AG04450 (cell line): ENCODE results near the gene TSC22D3. TPM values are rescaled to one million over a fixed set of nuclear protein-coding genes. Genes with fewer than 3 reads are reported as not detected.

Experiments used
- CTCF ChIA-PET: fragments of 300-600, 350-600 bp; formaldehyde crosslinking; extraction: SDS; loops from one replicate; lab custom pipeline; 2022; ENCODE audit warnings: antibody characterized with exemption, inconsistent platforms; lab: Charles Lee
- POLR2A ChIA-PET: fragments of 350-600 bp; formaldehyde crosslinking; extraction: SDS; loops from one replicate; lab custom pipeline; 2021; ENCODE audit warnings: antibody characterized with exemption, inconsistent platforms; lab: Yijun Ruan, JAX
- DNase-seq: peaks from one replicate; pipeline ENCODE4 v3.0.0-alpha.2; 2011; ENCODE audit warnings: low read depth, low spot score
- H3K27ac ChIP-seq: one replicate; pipeline ENCODE4 v1.5.1; 2012; ENCODE audit warnings: low read depth, low read length, control low read depth
- H3K27me3 ChIP-seq: one replicate; pipeline ENCODE4 v1.6.0; 2012; ENCODE audit warnings: low read length; ENCODE audit not compliant: control insufficient read depth, insufficient read depth
- H3K4me3 ChIP-seq: 2 replicates; pipeline ENCODE4 v1.5.1; 2011; ENCODE audit warnings: mild to moderate bottlenecking, low read depth, low read length, control low read depth
- H3K9me3 ChIP-seq: 2 replicates; pipeline ENCODE4 v1.5.1; 2012; ENCODE audit warnings: low read length; ENCODE audit not compliant: control insufficient read depth, insufficient read depth
- CTCF ChIP-seq: IDR thresholded peaks from 2 replicates; pipeline ENCODE4 v1.5.1; 2011; ENCODE audit warnings: low read depth, low read length, control low read depth, inconsistent platforms
- polyA plus RNA-seq: library from polyadenylated mRNA; depleted of rRNA; stranded (reverse); fragments of >200 nt; gene quantifications from 2 replicates; pipeline ENCODE4 v1.2.3, GENCODE V29; 2011

Gene TSC22D3
- polyA plus RNA-seq, 1 experiment: 25.3 TPM

- no peak for DNase-seq
- ChIA-PET POLR2A (interaction anchor here (0.7 to 1.6 kb wide), 5 partner anchors 41 to 167 kb away, joined by 3 to 8 read pairs (median 3); partner anchors contain the start of gene TSC22D3), CTCF (interaction anchor here (0.7 to 6.6 kb wide), 11 partner anchors 10 to 691 kb away, joined by 3 to 114 read pairs (median 4); partner anchors contain the start of genes NCBP2L and TSC22D3)
- peak overlapping the region; percentile 66 for H3K4me3 ChIP-seq
- no peak for TF ChIP-seq CTCF
- peak overlapping the region; percentile 31 for H3K27ac ChIP-seq
- H3K27me3 ChIP-seq: no peaks in the 10 kb centered on the region
- H3K9me3 ChIP-seq: no peaks in the 10 kb centered on the region; the same call in 1 of the 2 replicates
Measured at GRCh38 chrX:107716816-107717700, 58.5 kb downstream of the TSC22D3 start.

- Histone ChIP-seq H3K27ac (peak overlapping the region; percentile 47), H3K9me3 (no peaks in the 10 kb centered on the region; the same call in 1 of the 2 replicates), H3K27me3 (no peaks in the 10 kb centered on the region), H3K4me3 (peak overlapping the region; percentile 66)
- POLR2A ChIA-PET: interaction anchor here (0.7 to 1.6 kb wide), 5 partner anchors 40 to 167 kb away, joined by 3 to 8 read pairs (median 3); partner anchors contain the start of gene TSC22D3
- CTCF ChIA-PET: interaction anchor here (0.7 to 6.6 kb wide), 6 partner anchors 14 to 60 kb away, joined by 3 to 114 read pairs (median 10); partner anchors contain the start of genes NCBP2L and TSC22D3
- TF ChIP-seq CTCF: no peak
- no peak for DNase-seq
Measured at GRCh38 chrX:107716118-107716684, 59.4 kb downstream of the TSC22D3 start.

- Histone ChIP-seq H3K27me3 (no peaks in the 10 kb centered on the region), H3K27ac (peak overlapping the region; percentile 47), H3K9me3 (no peaks in the 10 kb centered on the region; the same call in 1 of the 2 replicates), H3K4me3 (peak overlapping the region; percentile 66)
- DNase-seq: no peak
- no peak for TF ChIP-seq CTCF
- ChIA-PET CTCF (interaction anchor here (3.3 to 6.6 kb wide), 3 partner anchors 42 to 61 kb away, joined by 13 to 114 read pairs (median 45); partner anchors contain the start of genes NCBP2L and TSC22D3), POLR2A (interaction anchor here (1.2 to 1.3 kb wide), 2 partner anchors 39 to 61 kb away, joined by 3 to 5 read pairs; partner anchors contain the start of gene TSC22D3)
Measured at GRCh38 chrX:107715331-107716117, 60.1 kb downstream of the TSC22D3 start.

- ChIA-PET CTCF (interaction anchor here (6.2 to 6.6 kb wide), 2 partner anchors 41 to 56 kb away, joined by 45 to 114 read pairs; no protein-coding TSS in a partner anchor), POLR2A (no interaction called here)
- 0 out of 2 replicates have a peak, but pooled peaks have one; percentile 3 for TF ChIP-seq CTCF
- no peak overlapping the region for H3K27ac ChIP-seq
- H3K27me3 ChIP-seq: no peaks in the 10 kb centered on the region
- no peaks in the 10 kb centered on the region; the same call in 1 of the 2 replicates for H3K9me3 ChIP-seq
- DNase-seq: no peak
- no peak overlapping the region for H3K4me3 ChIP-seq
Measured at GRCh38 chrX:107714206-107714891, 61.2 kb downstream of the TSC22D3 start.
